Type B pancreatic cell (in vitro differentiated cells): ENCODE data around the gene PAIP2B. TPM values are rescaled to one million over a fixed set of nuclear protein-coding genes. Genes with fewer than 3 reads are reported as not detected.

Source experiments
- DNase-seq: peaks from one replicate; pipeline ENCODE4 v3.0.0; 2021; ENCODE audit warnings: mixed read lengths; ENCODE audit not compliant: unreplicated experiment; ENCODE audit errors: extremely low spot score
- H3K27ac Mint-ChIP-seq: 2 replicates; pipeline ENCODE4 v1.8.0; 2021; ENCODE audit warnings: mild to moderate bottlenecking, mixed read lengths
- H3K27me3 Mint-ChIP-seq: 2 replicates; pipeline ENCODE4 v1.8.0; 2021; ENCODE audit warnings: mixed read lengths
- H3K36me3 Mint-ChIP-seq: 2 replicates; pipeline ENCODE4 v1.8.0; 2021; ENCODE audit warnings: mixed read lengths
- H3K4me1 Mint-ChIP-seq: one replicate; pipeline ENCODE4 v1.8.0; 2021; ENCODE audit warnings: mixed read lengths; ENCODE audit not compliant: unreplicated experiment
- H3K4me3 Mint-ChIP-seq: 2 replicates; pipeline ENCODE4 v1.8.0; 2021; ENCODE audit warnings: mild to moderate bottlenecking, mixed read lengths
- H3K9me3 Mint-ChIP-seq: 2 replicates; pipeline ENCODE4 v1.8.0; 2021; ENCODE audit warnings: mixed read lengths
- CTCF ChIP-seq: fragments of 200-600 bp; sonication (generic); conservative IDR thresholded peaks from 2 replicates; pipeline ENCODE4 v1.5.0; 2021; ENCODE audit warnings: antibody characterized with exemption, mild to moderate bottlenecking
- total RNA-seq: library from RNA; stranded (reverse); gene quantifications from 2 replicates; pipeline ENCODE4 v1.2.1, GENCODE V29; 2021; ENCODE audit warnings: low replicate concordance

Gene PAIP2B
- total RNA-seq, 1 donor from 2014 or later, result 13.7 TPM

- Mint-ChIP-seq H3K4me1 (peaks cover 8% of the 10 kb centered on the region), H3K27me3 (no peaks in the 10 kb centered on the region), H3K36me3 (no peaks in the 10 kb centered on the region), H3K9me3 (no peaks in the 10 kb centered on the region), H3K27ac (peak overlapping the region; percentile 96), H3K4me3 (peak overlapping the region; percentile 100)
- no peak for TF ChIP-seq CTCF
- DNase-seq, result no peak
Observed at GRCh38 chr2:71226096-71226964, 573 bp downstream of the PAIP2B start.

GRCh38 chr2:71224935-71225334 is 2.0 kb downstream of the PAIP2B start:
- TF ChIP-seq CTCF, result no peak
- H3K4me3 Mint-ChIP-seq, result peak overlapping the region; percentile 100
- no peaks in the 10 kb centered on the region for H3K27me3 Mint-ChIP-seq
- H3K27ac Mint-ChIP-seq, result peak overlapping the region; percentile 15
- H3K9me3 Mint-ChIP-seq, result no peaks in the 10 kb centered on the region
- H3K36me3 Mint-ChIP-seq, result no peaks in the 10 kb centered on the region
- no peak for DNase-seq
- peaks cover 8% of the 10 kb centered on the region for H3K4me1 Mint-ChIP-seq

GRCh38 chr2:71224457-71224856 is 2.4 kb downstream of the PAIP2B start:
- DNase-seq, result no peak
- Mint-ChIP-seq H3K9me3 (no peaks in the 10 kb centered on the region), H3K4me3 (peak overlapping the region; percentile 100), H3K27ac (no peak overlapping the region), H3K27me3 (no peaks in the 10 kb centered on the region), H3K4me1 (peaks cover 8% of the 10 kb centered on the region), H3K36me3 (no peaks in the 10 kb centered on the region)
- no peak for TF ChIP-seq CTCF

GRCh38 chr2:71223767-71224333 is 3.1 kb downstream of the PAIP2B start:
- TF ChIP-seq CTCF, result peak; percentile 69
- Mint-ChIP-seq H3K4me1 (peaks cover 8% of the 10 kb centered on the region), H3K27me3 (no peaks in the 10 kb centered on the region), H3K4me3 (no peak overlapping the region), H3K9me3 (no peaks in the 10 kb centered on the region), H3K27ac (no peak overlapping the region), H3K36me3 (no peaks in the 10 kb centered on the region)
- no peak for DNase-seq

GRCh38 chr2:71220743-71221142 is 6.2 kb downstream of the PAIP2B start:
- TF ChIP-seq CTCF, result no peak

More at GRCh38 chr2:71220743-71221142, 6.2 kb downstream of the PAIP2B start:
- Mint-ChIP-seq H3K27me3 (no peaks in the 10 kb centered on the region), H3K36me3 (no peaks in the 10 kb centered on the region), H3K27ac (no peak overlapping the region), H3K4me3 (no peak overlapping the region), H3K9me3 (no peaks in the 10 kb centered on the region), H3K4me1 (peaks cover 8% of the 10 kb centered on the region)
- no peak for DNase-seq
